HepG2 (cell line): ENCODE data around the gene PLA2G2E. TPM values are rescaled to one million over a fixed set of nuclear protein-coding genes. Genes with fewer than 3 reads are reported as not detected.
A peak's percentile ranks its signal among the peaks of the same experiment; 100 is the strongest.

Experiments
- AKAP8 ChIP-seq: sonication (generic); formaldehyde crosslinking; IDR thresholded peaks from 2 replicates; pipeline ENCODE4 v1.5.1; 2020; ENCODE audit warnings: mild to moderate bottlenecking, missing genetic modification reagents
- FOSL2 ChIP-seq: sonication (generic); formaldehyde crosslinking; IDR thresholded peaks from 2 replicates; pipeline ENCODE4 v1.4.0; 2020; ENCODE audit warnings: missing genetic modification reagents
- FOXA3 ChIP-seq: IDR thresholded peaks from 2 replicates; pipeline ENCODE4 v1.6.1; 2016; ENCODE audit warnings: missing genetic modification reagents, missing compliant biosample characterization
- GATAD1 ChIP-seq: IDR thresholded peaks from 2 replicates; pipeline ENCODE4 v1.6.1; 2016; ENCODE audit warnings: missing genetic modification reagents, missing compliant biosample characterization
- MEF2D ChIP-seq: sonication (generic); formaldehyde crosslinking; IDR thresholded peaks from 2 replicates; pipeline ENCODE4 v1.5.1; 2020; ENCODE audit warnings: mild to moderate bottlenecking, missing genetic modification reagents
- PRDM10 ChIP-seq: sonication (generic); formaldehyde crosslinking; IDR thresholded peaks from 2 replicates; pipeline ENCODE4 v1.4.0; 2020; ENCODE audit warnings: low read depth, missing genetic modification reagents
- RAD21 ChIP-seq: fragments of 450-650 bp; formaldehyde crosslinking; IDR thresholded peaks from 2 replicates; pipeline ENCODE4 v1.5.0; 2020; ENCODE audit warnings: mild to moderate bottlenecking
- REST ChIP-seq, 2 experiments: IDR thresholded peaks; 2 replicates each; pipeline ENCODE4 v1.6.1; 2011 to 2012; ENCODE audit warnings: low read length in 2 of 2, borderline replicate concordance in 1 of 2, low read depth in 1 of 2, mild to moderate bottlenecking in 1 of 2, moderate library complexity in 1 of 2
- SIX4 ChIP-seq: sonication (generic); formaldehyde crosslinking; IDR thresholded peaks from 2 replicates; pipeline ENCODE4 v1.4.0; 2020; ENCODE audit warnings: missing genetic modification reagents
- SP4 ChIP-seq: sonication (generic); formaldehyde crosslinking; IDR thresholded peaks from 2 replicates; pipeline ENCODE4 v1.8.1; 2023; ENCODE audit warnings: mild to moderate bottlenecking, missing genetic modification reagents
- TCF7 ChIP-seq: sonication (generic); IDR thresholded peaks from 2 replicates; pipeline ENCODE4 v1.6.1; 2016; ENCODE audit warnings: antibody characterized with exemption, low read depth
- TGIF2 ChIP-seq: IDR thresholded peaks from 2 replicates; pipeline ENCODE4 v1.6.1; 2016; ENCODE audit warnings: control low read depth, missing compliant biosample characterization
- ZNF510 ChIP-seq: sonication (generic); formaldehyde crosslinking; IDR thresholded peaks from 2 replicates; pipeline ENCODE4 v1.4.0; 2020; ENCODE audit warnings: low read depth, mild to moderate bottlenecking, missing genetic modification reagents
- polyA plus RNA-seq, 8 experiments: library from polyadenylated mRNA; depleted of rRNA in 3 of 8; stranded (reverse) in 7 of 8; unstranded in 1 of 8; fragments of >200 nt; fragmentation: Illumina TruSeq in 4 of 8; extraction: Trizol in 4 of 8; gene quantifications; 2 replicates each; pipeline versions ENCODE4 v1.2.1 to v1.2.3, GENCODE V29; 2011 to 2016; ENCODE audit warnings: low read depth in 4 of 8, missing spikeins in 1 of 8, mixed read lengths in 1 of 8; ENCODE audit not compliant: insufficient read depth in 1 of 8
- total RNA-seq, 5 experiments: library from RNA; depleted of rRNA; stranded (reverse); fragments of >200 nt; fragmentation: Illumina TruSeq; extraction: Trizol; gene quantifications; 2 replicates each; pipeline ENCODE4 v1.2.3, GENCODE V29; 2016; ENCODE audit warnings: low read depth in 1 of 5

PLA2G2E gene
- total and polyA plus RNA-seq, 2 of the 13 experiments (the other 11 are each of a cell fraction or from before 2014, with no cell fraction given), result not detected

- TF ChIP-seq REST (IDR thresholded peaks at IDR 0.05; ENCODE audit: borderline replicate concordance in 1 of 2, low read depth in 1 of 2, low read length in 2 of 2), result peak in 1 of 2 experiments; percentile 47; a peak in 2 of 4 replicates
- TF ChIP-seq FOXA3 (CRISPR knock-in tag), result peak; percentile 77
- TF ChIP-seq SP4 (CRISPR knock-in tag), result no peak
- 0 out of 2 replicates have a peak, but pooled peaks have one; percentile 38 for TF ChIP-seq GATAD1 (CRISPR knock-in tag)
- TF ChIP-seq PRDM10 (CRISPR knock-in tag), result peak; percentile 76
- peak; percentile 77 for TF ChIP-seq SIX4 (CRISPR knock-in tag)
- peak; percentile 100 for TF ChIP-seq FOSL2 (CRISPR knock-in tag)
- no peak for TF ChIP-seq ZNF510 (CRISPR knock-in tag)
- TF ChIP-seq RAD21 (CRISPR knock-in tag), result no peak
- peak; percentile 60; the same call in 1 of the 2 replicates for TF ChIP-seq MEF2D (CRISPR knock-in tag)
- peak; percentile 37; the same call in 1 of the 2 replicates for TF ChIP-seq TGIF2 (CRISPR knock-in tag)
- peak; percentile 80; the same call in 1 of the 2 replicates for TF ChIP-seq AKAP8 (CRISPR knock-in tag)
- TF ChIP-seq TCF7, result peak; percentile 96
Observed at GRCh38 chr1:19925342-19926070, 2.1 kb upstream of the PLA2G2E start (continued).
